ENCODE data around the gene BABAM2. TPM values are rescaled to one million over a fixed set of nuclear protein-coding genes. Genes with fewer than 3 reads are reported as not detected.

The BABAM2 gene
- total RNA-seq, 1 experiment from 2014 or later: 27.1 TPM

DNA sequence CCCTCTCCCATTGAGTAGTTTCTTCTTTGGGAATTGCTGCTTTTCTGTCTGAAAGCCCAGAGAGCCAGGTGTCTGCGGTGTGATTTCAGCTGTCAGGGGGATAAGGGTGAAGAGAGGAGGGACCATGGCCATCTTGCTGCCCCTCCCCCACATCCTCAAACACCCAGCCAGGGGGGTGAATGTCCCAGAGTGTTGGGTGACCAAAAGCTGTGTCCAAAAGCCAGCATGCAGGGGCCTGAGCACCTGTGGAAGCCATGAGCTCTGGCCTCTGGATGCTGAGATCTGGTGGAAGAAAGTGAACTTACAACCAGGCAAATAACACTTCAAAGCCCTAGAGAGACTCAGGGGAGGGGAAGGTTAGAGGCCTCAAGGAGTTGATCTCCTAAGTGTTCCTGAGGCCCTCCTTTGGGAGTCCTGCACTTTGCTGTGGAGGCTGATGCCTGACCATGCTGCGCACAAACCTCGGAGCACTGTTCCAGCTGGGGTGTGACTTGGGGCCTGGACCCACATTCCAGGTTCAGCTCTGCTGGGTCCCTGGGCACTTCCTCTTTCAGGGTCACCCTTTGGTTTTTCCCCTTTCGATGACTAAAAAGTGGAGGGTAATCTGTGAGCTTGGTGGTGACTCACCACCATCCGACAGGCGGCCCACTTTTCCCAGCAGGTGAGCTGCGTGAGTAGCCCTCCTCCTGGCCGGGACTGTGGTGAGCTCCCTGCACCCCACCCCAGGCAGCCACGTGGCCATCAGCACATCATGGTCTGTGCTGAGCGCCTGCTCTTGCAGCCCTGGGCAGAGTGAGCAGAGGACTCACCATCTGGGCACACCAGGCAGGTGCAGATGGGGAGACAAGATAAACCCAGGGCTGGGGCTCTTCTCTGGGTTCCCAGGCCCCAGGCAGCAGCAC is 435.3 kb downstream of the BABAM2 start:
- no peak overlapping the region for H4K8ac ChIP-seq (replicated peaks; ENCODE audit: insufficient read length, low read depth, low read length)
- no CpG with 5 or more reads among the region's 10 CpGs for WGBS (ENCODE audit: extremely low coverage, insufficient read length, low lambda C conversion rate)
- H3K36me3 Mint-ChIP-seq (ENCODE audit: insufficient read depth in 1 of 3, low read depth in 3 of 3): no peaks in the 10 kb centered on the region
- no peak overlapping the region for H3K4me2 ChIP-seq (ENCODE audit: insufficient read depth, insufficient read length, low read length)
- no peak overlapping the region for H2BK12ac ChIP-seq (ENCODE audit: insufficient read length, low read depth, low read length)
- H3K9ac ChIP-seq (ENCODE audit: extremely low read depth, insufficient read length, low read length): no peak overlapping the region
- H3K79me2 ChIP-seq (ENCODE audit: insufficient read depth, low read length): no peaks in the 10 kb centered on the region
- H3K9me3 Mint-ChIP-seq: no peaks in the 10 kb centered on the region
- no peak overlapping the region for H3K27ac ChIP-seq (ENCODE audit: insufficient read length, low read depth, low read length)
- no peak overlapping the region for H4K5ac ChIP-seq (ENCODE audit: insufficient read length, low read depth, low read length)
- no peaks in the 10 kb centered on the region for H3K79me1 ChIP-seq (ENCODE audit: insufficient read depth, low read depth, low read length, poor library complexity, severe bottlenecking)
- no peak overlapping the region for H3K14ac ChIP-seq (ENCODE audit: insufficient read depth, low read length)
- DNase-seq: no peak
- H3K4me1 ChIP-seq (ENCODE audit: insufficient read depth, low read length): peaks cover 13% of the 10 kb centered on the region
- peak overlapping the region in 2 of 3 experiments; percentile 32 to 71; a peak in 1 of 7 replicates for H3K27ac Mint-ChIP-seq
- no peak overlapping the region for H2BK120ac ChIP-seq (ENCODE audit: low read depth, low read length, poor library complexity, severe bottlenecking)
- H2AK5ac ChIP-seq (ENCODE audit: insufficient read length, low read length): no peak overlapping the region
- no peaks in the 10 kb centered on the region for H3K9me3 ChIP-seq (ENCODE audit: control insufficient read depth, low read depth, low read length)
- no peak overlapping the region for H3K23ac ChIP-seq (ENCODE audit: insufficient read length, low read depth, low read length)
- no peak overlapping the region for H2AFZ ChIP-seq (ENCODE audit: low read length)
- no peak overlapping the region for H3K56ac ChIP-seq (ENCODE audit: insufficient read length, low read depth, low read length)
- no peak overlapping the region for H3K4me3 Mint-ChIP-seq
- H3K4me1 Mint-ChIP-seq: peaks cover 45 to 55% of the 10 kb centered on the region in 2 experiments
- no peak overlapping the region for H2BK5ac ChIP-seq (ENCODE audit: insufficient read length, low read length)
- H3K27me3 Mint-ChIP-seq (ENCODE audit: low read depth): no peaks in the 10 kb centered on the region
- no peak overlapping the region for H4K91ac ChIP-seq (ENCODE audit: insufficient read length, low read depth, low read length)
- H2BK15ac ChIP-seq (ENCODE audit: low read depth, low read length): no peak overlapping the region
- H3K27me3 ChIP-seq (ENCODE audit: insufficient read depth, low read length): no peaks in the 10 kb centered on the region
- no peak overlapping the region for H2BK20ac ChIP-seq (ENCODE audit: low read depth, low read length, poor library complexity, severe bottlenecking)
- H3K4ac ChIP-seq (ENCODE audit: low read depth, low read length): no peak overlapping the region
- H3K18ac ChIP-seq (ENCODE audit: insufficient read length, low read depth, low read length): no peak overlapping the region
- H3T11ph ChIP-seq (ENCODE audit: low read length): no peak overlapping the region
- no peaks in the 10 kb centered on the region for H4K20me1 ChIP-seq (ENCODE audit: control insufficient read depth, insufficient read depth, insufficient read length)
- TF ChIP-seq, protein P1, sequence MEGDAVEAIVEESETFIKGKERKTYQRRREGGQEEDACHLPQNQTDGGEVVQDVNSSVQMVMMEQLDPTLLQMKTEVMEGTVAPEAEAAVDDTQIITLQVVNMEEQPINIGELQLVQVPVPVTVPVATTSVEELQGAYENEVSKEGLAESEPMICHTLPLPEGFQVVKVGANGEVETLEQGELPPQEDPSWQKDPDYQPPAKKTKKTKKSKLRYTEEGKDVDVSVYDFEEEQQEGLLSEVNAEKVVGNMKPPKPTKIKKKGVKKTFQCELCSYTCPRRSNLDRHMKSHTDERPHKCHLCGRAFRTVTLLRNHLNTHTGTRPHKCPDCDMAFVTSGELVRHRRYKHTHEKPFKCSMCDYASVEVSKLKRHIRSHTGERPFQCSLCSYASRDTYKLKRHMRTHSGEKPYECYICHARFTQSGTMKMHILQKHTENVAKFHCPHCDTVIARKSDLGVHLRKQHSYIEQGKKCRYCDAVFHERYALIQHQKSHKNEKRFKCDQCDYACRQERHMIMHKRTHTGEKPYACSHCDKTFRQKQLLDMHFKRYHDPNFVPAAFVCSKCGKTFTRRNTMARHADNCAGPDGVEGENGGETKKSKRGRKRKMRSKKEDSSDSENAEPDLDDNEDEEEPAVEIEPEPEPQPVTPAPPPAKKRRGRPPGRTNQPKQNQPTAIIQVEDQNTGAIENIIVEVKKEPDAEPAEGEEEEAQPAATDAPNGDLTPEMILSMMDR (conservative IDR thresholded peaks at IDR 0.05): no peak
- H3K23me2 ChIP-seq (ENCODE audit: insufficient read length, low read depth, low read length, poor library complexity, severe bottlenecking): no peaks in the 10 kb centered on the region

Measured in H9 (cell line).